SJCRH30 (cell line): ENCODE data around the gene ZNF584. TPM values are rescaled to one million over a fixed set of nuclear protein-coding genes. Genes with fewer than 3 reads are reported as not detected.
"Not testable (repeated sequence)": the region's sequence is repeated elsewhere in the genome, so short reads cannot be mapped to it uniquely, and the experiment has no call there.

Experiments
- DNase-seq, 2 experiments: peaks; one replicate each; pipeline ENCODE4 v3.0.0-alpha.2; 2015 to 2020
- H3K27ac ChIP-seq: fragments of 250-450 bp; sonication (Bioruptor Pico); 2 replicates; pipeline ENCODE4 v1.5.1; 2020; ENCODE audit warnings: mild to moderate bottlenecking, moderate library complexity
- H3K27me3 ChIP-seq: fragments of 250-450 bp; sonication (Bioruptor Pico); 2 replicates; pipeline ENCODE4 v1.5.1; 2020; ENCODE audit warnings: mild to moderate bottlenecking, moderate library complexity
- H3K36me3 ChIP-seq: fragments of 250-450 bp; sonication (Bioruptor Pico); 2 replicates; pipeline ENCODE4 v1.5.1; 2020; ENCODE audit warnings: mild to moderate bottlenecking, moderate library complexity
- H3K4me1 ChIP-seq: fragments of 250-450 bp; sonication (Bioruptor Pico); 2 replicates; pipeline ENCODE4 v1.5.1; 2020; ENCODE audit warnings: mild to moderate bottlenecking, moderate library complexity
- H3K4me3 ChIP-seq: fragments of 250-450 bp; sonication (Bioruptor Pico); 2 replicates; pipeline ENCODE4 v1.5.1; 2020; ENCODE audit warnings: mild to moderate bottlenecking, moderate library complexity
- H3K9me3 ChIP-seq: fragments of 250-450 bp; sonication (Bioruptor Pico); replicated peaks from 2 replicates; pipeline ENCODE4 v1.5.1; 2020; ENCODE audit warnings: mild to moderate bottlenecking, moderate library complexity
- total RNA-seq: library from RNA; depleted of rRNA; stranded (reverse); fragments of >200 nt; shearing (Covaris generic); gene quantifications from 2 replicates; pipeline ENCODE4 v1.2.3, GENCODE V29; 2014

Gene ZNF584
- total RNA-seq, 1 experiment from 2014 or later: 12.2 TPM

DNA sequence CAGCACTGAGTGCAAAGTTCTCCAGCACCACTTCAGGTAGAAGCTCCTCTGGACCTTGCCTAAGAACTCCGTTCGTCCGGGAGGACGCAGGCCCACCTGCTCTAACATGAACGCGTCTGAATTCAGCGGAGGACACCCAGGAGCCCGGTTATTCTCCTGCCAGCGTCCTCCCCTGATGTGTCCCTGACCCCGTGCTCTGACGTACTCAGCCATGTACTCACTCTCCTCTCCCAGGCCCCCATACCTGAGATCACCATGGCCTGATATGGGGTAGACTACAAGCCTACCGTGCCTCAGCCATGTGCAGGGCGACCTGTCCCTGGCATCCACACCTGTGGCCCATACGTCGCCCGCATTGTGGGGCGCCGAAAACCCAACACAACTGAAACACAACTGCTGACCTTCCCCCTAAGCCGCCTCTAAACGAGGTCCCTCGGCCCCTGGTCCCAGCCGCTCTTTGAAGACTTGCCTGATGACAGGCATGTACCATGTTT, 744 bp upstream of the ZNF584 start:
- peak overlapping the region; percentile 75 for H3K4me3 ChIP-seq
- no peaks in the 10 kb centered on the region for H3K9me3 ChIP-seq
- no peaks in the 10 kb centered on the region; the same call in 1 of the 2 replicates for H3K36me3 ChIP-seq
- no peaks in the 10 kb centered on the region for H3K4me1 ChIP-seq
- peak overlapping the region; percentile 32 for H3K27ac ChIP-seq
- H3K27me3 ChIP-seq: no peaks in the 10 kb centered on the region
- DNase-seq: no peak

DNA sequence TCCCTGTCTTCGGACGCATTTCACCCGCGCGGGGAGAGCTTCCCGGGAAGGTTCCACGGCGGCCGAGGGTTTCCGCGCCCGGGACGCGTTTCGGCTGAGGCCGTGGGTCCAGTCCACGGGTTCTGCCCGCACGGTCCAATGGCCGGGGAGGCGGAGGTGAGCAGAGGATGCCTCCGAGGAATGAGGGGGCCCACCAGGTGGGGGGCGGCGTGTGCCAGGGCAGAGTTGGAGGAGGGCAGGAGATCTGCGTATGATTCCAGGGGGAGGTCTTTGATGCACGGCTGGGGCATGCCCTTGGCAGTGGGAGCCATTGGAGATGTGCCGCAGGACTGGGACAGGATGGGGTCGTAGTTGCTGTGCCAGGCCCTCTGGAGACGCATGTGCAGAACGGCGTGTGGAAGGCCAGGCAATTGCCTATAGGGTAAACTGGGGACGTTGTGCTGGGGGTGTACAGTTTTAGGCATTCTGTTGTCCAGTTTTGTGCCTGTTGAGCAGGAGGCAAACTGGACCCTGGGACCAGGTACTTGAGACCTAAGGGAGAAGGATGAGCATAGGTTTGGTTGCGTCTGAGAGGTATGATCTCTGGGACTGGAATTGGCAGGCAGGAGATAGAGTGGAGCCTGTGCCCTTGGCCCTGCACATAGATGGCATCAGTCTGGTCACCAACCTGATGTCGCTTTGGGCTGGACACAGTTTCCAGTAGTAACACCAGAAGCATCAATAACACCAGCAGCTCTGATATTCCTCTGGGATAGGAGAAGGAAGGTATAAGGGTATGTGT, 751 bp downstream of the ZNF584 start:
- DNase-seq: peak; percentile 58 to 60

GRCh38 chr19:58416604-58417003, 8.2 kb downstream of the ZNF584 start:
- Histone ChIP-seq H3K9me3 (no peaks in the 10 kb centered on the region), H3K27ac (no peak overlapping the region), H3K27me3 (no peaks in the 10 kb centered on the region), H3K4me1 (no peaks in the 10 kb centered on the region), H3K36me3 (peaks cover 45% of the 10 kb centered on the region), H3K4me3 (no peak overlapping the region)
- no peak for DNase-seq

More for the DNA sequence above, 751 bp downstream of the ZNF584 start:
- Histone ChIP-seq H3K9me3 (no peaks in the 10 kb centered on the region), H3K27ac (peak overlapping the region; percentile 32), H3K4me1 (no peaks in the 10 kb centered on the region), H3K36me3 (no peaks in the 10 kb centered on the region; the same call in 1 of the 2 replicates), H3K4me3 (peak overlapping the region; percentile 75), H3K27me3 (no peaks in the 10 kb centered on the region)

- DNase-seq: no peak
- H3K27me3 ChIP-seq: no peaks in the 10 kb centered on the region
- no peak overlapping the region for H3K27ac ChIP-seq
- no peak overlapping the region for H3K4me3 ChIP-seq
- H3K9me3 ChIP-seq: no peaks in the 10 kb centered on the region
- H3K4me1 ChIP-seq: no peaks in the 10 kb centered on the region
- peaks cover 47% of the 10 kb centered on the region for H3K36me3 ChIP-seq
Observed at GRCh38 chr19:58417071-58417470, 8.6 kb downstream of the ZNF584 start.

DNA sequence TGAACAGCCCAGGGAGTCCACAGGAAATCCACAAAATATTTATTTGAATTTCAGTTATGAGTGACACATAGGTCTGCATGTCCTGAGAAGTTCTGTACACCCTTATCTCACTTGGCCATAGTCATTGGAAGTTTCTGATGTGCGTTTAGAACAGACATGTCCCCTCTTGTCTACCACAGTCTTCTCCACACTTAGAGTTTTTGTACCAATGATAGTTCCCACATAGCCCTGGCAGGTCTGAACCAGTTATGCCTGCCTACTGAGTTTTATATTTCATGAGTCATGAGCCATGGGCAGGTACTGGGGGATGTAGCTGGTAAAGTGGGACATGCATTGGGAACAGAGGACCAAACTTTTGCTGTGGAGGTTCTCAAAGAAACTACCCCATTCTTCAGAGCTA, 20.2 kb downstream of the ZNF584 start:
- H3K4me3 ChIP-seq: no peak overlapping the region
- H3K4me1 ChIP-seq: no peaks in the 10 kb centered on the region
- DNase-seq: no peak
- H3K36me3 ChIP-seq: no peaks in the 10 kb centered on the region; the same call in 1 of the 2 replicates
- H3K27ac ChIP-seq: no peak overlapping the region
- no peaks in the 10 kb centered on the region for H3K27me3 ChIP-seq
- H3K9me3 ChIP-seq: 0 out of 2 replicates have a peak, but pooled peaks cover 4% of the 10 kb centered on the region

- H3K9me3 ChIP-seq: 0 out of 2 replicates have a peak, but pooled peaks cover 9% of the 10 kb centered on the region
- no peak overlapping the region for H3K4me3 ChIP-seq
- no peaks in the 10 kb centered on the region for H3K4me1 ChIP-seq
- no peak overlapping the region for H3K27ac ChIP-seq
- H3K36me3 ChIP-seq: no peaks in the 10 kb centered on the region
- no peak for DNase-seq
- no peaks in the 10 kb centered on the region for H3K27me3 ChIP-seq
Observed at GRCh38 chr19:58429745-58430144, 21.3 kb downstream of the ZNF584 start.

- Histone ChIP-seq H3K9me3 (0 out of 2 replicates have a peak, but pooled peaks cover 9% of the 10 kb centered on the region), H3K4me3 (no peak overlapping the region), H3K36me3 (no peaks in the 10 kb centered on the region), H3K4me1 (no peaks in the 10 kb centered on the region), H3K27me3 (no peaks in the 10 kb centered on the region), H3K27ac (no peak overlapping the region)
- DNase-seq: no peak
Observed at GRCh38 chr19:58434217-58434616, 25.8 kb downstream of the ZNF584 start.

- Histone ChIP-seq H3K36me3 (no peaks in the 10 kb centered on the region), H3K27me3 (no peaks in the 10 kb centered on the region), H3K4me3 (no peak within 1 kb of the TSS), H3K4me1 (no peaks in the 10 kb centered on the region), H3K27ac (no peak within 1 kb of the TSS), H3K9me3 (no peaks in the 10 kb centered on the region)
- DNase-seq: no peak
Observed at GRCh38 chr19:58439576-58440554, 31.4 kb downstream of the ZNF584 start, which contains the start of gene ZNF132. Gene ZNF132 (minus strand): TSS chr19:58440153. CDS start chr19:58439821, 332 bp downstream.

GRCh38 chr19:58440556-58440955, 32.1 kb downstream of the ZNF584 start:
- Histone ChIP-seq H3K4me3 (no peak overlapping the region), H3K36me3 (no peaks in the 10 kb centered on the region), H3K4me1 (no peaks in the 10 kb centered on the region), H3K27me3 (no peaks in the 10 kb centered on the region), H3K9me3 (no peaks in the 10 kb centered on the region), H3K27ac (no peak overlapping the region)
- no peak for DNase-seq

DNA sequence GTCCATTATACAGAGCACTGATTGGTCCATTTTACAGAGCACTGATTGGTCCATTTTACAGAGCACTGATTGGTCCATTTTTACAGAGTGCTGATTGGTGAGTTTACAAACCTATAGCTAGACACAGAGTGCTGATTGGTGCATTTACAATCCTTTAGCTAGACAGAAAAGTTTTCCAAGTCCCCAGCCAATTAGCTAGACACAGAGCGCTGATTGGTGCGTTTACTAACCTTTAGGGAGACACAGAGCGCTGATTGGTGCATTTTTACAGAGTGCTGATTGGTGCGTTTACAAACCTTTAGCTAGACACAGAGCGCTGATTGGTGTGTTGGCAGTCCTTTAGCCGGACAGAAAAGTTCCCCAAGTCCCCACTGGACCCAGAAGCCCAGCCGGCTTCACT, 34.5 kb downstream of the ZNF584 start:
- H3K4me3 ChIP-seq, H3K4me1 ChIP-seq, H3K9me3 ChIP-seq, H3K27me3 ChIP-seq, H3K27ac ChIP-seq, H3K36me3 ChIP-seq, DNase-seq: not testable (repeated sequence)

GRCh38 chr19:58448860-58449259, 40.4 kb downstream of the ZNF584 start:
- H3K36me3 ChIP-seq, H3K27ac ChIP-seq, H3K4me3 ChIP-seq, H3K4me1 ChIP-seq, H3K27me3 ChIP-seq, H3K9me3 ChIP-seq, DNase-seq: not testable (repeated sequence)

- H3K9me3 ChIP-seq, H3K27me3 ChIP-seq, DNase-seq, H3K36me3 ChIP-seq, H3K4me1 ChIP-seq, H3K4me3 ChIP-seq, H3K27ac ChIP-seq: not testable (repeated sequence)
Observed at GRCh38 chr19:58449980-58450379, 41.5 kb downstream of the ZNF584 start.

GRCh38 chr19:58450856-58451357, 42.5 kb downstream of the ZNF584 start:
- peak overlapping the region; percentile 91 for H3K4me3 ChIP-seq
- H3K27me3 ChIP-seq: no peaks in the 10 kb centered on the region
- no peaks in the 10 kb centered on the region for H3K36me3 ChIP-seq
- DNase-seq: no peak
- H3K9me3 ChIP-seq: peaks cover 9% of the 10 kb centered on the region
- H3K4me1 ChIP-seq: no peaks in the 10 kb centered on the region
- H3K27ac ChIP-seq: no peak overlapping the region

DNA sequence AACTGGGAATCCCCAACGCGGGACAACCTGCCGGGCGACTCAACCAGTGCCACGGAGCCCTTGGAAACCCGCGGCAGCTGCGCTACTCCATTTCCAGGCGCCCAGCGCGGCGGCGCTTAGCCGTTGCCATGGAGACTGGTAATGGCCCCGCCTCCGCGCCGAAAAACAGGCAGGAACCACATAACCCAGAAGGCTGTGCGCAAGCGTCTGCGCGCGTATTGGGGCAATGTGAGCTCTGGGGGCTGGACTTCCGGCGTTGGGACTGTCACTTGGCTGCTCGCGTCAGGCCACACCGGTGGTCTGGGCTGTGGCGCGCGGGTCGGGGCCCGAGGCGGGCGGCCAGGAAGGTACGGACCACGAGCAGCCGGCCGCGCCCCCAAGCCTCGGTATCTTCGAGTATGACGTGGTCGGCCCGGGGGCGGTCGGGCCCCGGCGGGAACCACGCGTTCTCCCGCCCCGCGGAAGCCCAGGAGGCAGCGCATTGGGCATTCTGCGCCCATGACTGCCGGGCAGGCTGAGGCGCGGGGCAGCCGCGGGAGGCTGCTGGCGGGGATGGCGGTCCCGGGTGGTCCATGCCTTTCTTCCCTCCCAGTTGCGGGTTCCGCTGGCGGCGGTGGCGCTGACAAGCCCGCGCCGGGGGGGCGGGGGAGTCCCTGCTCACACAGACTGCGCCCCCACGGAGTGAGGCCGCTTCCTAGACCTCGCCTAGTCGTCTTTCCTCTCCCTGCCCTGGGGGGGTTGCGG, 43.1 kb downstream of the ZNF584 start, which contains the start of gene ZNF324B:
TSS of gene ZNF324B (plus strand) at position 265 of the 744 bp plus-strand sequence. CDS start 2,080 bp downstream, outside the sequence.
- DNase-seq: peak; percentile 97 to 98
- Histone ChIP-seq H3K9me3 (peaks cover 9% of the 10 kb centered on the region), H3K36me3 (peaks cover 3% of the 10 kb centered on the region; the same call in 1 of the 2 replicates), H3K4me1 (no peaks in the 10 kb centered on the region), H3K27ac (peak within 1 kb of the TSS; percentile 24; the same call in 1 of the 2 replicates), H3K27me3 (no peaks in the 10 kb centered on the region), H3K4me3 (peak within 1 kb of the TSS; percentile 91)
